Inferior parietal cortex (tissue), 1 donor: ENCODE results near the gene CBY1.

ENCODE experiments used
- DNase-seq: peaks from one replicate; pipeline ENCODE4 v3.0.0-alpha.2; 2016; ENCODE audit errors: extremely low spot score

Gene CBY1

GRCh38 chr22:38649841-38650522 is 6.5 kb upstream of the CBY1 start:
- DNase-seq, result no peak

GRCh38 chr22:38652859-38653258 is 3.6 kb upstream of the CBY1 start:
- DNase-seq, result no peak

- DNase-seq, result no peak
These were observed 2.7 kb upstream of the CBY1 start for GRCh38 chr22:38653741-38654140.

GRCh38 chr22:38655519-38656255 is 751 bp upstream of the CBY1 start:
- DNase-seq, result peak; percentile 11

GRCh38 chr22:38657045-38657909 is 839 bp downstream of the CBY1 start:
- DNase-seq, result peak; percentile 48

GRCh38 chr22:38674888-38675287 is 18.4 kb downstream of the CBY1 start:
- no peak for DNase-seq

GRCh38 chr22:38675833-38676232 is 19.4 kb downstream of the CBY1 start:
- no peak for DNase-seq

- peak; percentile 90 for DNase-seq
These were observed 25.3 kb downstream of the CBY1 start, which contains the start of gene TOMM22 for GRCh38 chr22:38681582-38682335. TSS of gene TOMM22 (plus strand) at chr22:38681957. CDS start at chr22:38681979, 22 bp downstream.

- no peak for DNase-seq
These were observed 28.5 kb downstream of the CBY1 start for GRCh38 chr22:38684895-38685294.

- no peak for DNase-seq
These were observed 29.3 kb downstream of the CBY1 start for GRCh38 chr22:38685761-38686160.

- DNase-seq, result no peak
These were observed 33.2 kb downstream of the CBY1 start for GRCh38 chr22:38689651-38690050.

- DNase-seq, result no peak
These were observed 37.6 kb downstream of the CBY1 start for GRCh38 chr22:38694049-38694448.

- DNase-seq, result no peak
These were observed 38.5 kb downstream of the CBY1 start for GRCh38 chr22:38694940-38695339.

- no peak for DNase-seq
These were observed 40.4 kb downstream of the CBY1 start for GRCh38 chr22:38696606-38697424.

- DNase-seq, result peak; percentile 39
These were observed 41.1 kb downstream of the CBY1 start for GRCh38 chr22:38697425-38698089.

- no peak for DNase-seq
These were observed 42.1 kb downstream of the CBY1 start for GRCh38 chr22:38698407-38699094.

GRCh38 chr22:38699143-38699542 is 42.7 kb downstream of the CBY1 start:
- no peak for DNase-seq

- peak; percentile 40 for DNase-seq
These were observed 43.3 kb downstream of the CBY1 start for GRCh38 chr22:38699784-38700183.

- DNase-seq, result no peak
These were observed 43.9 kb downstream of the CBY1 start for GRCh38 chr22:38700270-38700788.
